AG10803 (cell line): Measurements from ENCODE around the gene ACOT8.

Experiments used
- DNase-seq: peaks from one replicate; pipeline ENCODE4 v3.0.0; 2010; ENCODE audit warnings: low read depth
- H3K4me3 ChIP-seq: 2 replicates; pipeline ENCODE4 v1.5.1; 2011; ENCODE audit warnings: mild to moderate bottlenecking, low read length, control low read depth
- CTCF ChIP-seq: conservative IDR thresholded peaks from 2 replicates; pipeline ENCODE4 v1.5.1; 2011; ENCODE audit warnings: mild to moderate bottlenecking, low read length, control low read depth, inconsistent platforms

The ACOT8 gene

DNA sequence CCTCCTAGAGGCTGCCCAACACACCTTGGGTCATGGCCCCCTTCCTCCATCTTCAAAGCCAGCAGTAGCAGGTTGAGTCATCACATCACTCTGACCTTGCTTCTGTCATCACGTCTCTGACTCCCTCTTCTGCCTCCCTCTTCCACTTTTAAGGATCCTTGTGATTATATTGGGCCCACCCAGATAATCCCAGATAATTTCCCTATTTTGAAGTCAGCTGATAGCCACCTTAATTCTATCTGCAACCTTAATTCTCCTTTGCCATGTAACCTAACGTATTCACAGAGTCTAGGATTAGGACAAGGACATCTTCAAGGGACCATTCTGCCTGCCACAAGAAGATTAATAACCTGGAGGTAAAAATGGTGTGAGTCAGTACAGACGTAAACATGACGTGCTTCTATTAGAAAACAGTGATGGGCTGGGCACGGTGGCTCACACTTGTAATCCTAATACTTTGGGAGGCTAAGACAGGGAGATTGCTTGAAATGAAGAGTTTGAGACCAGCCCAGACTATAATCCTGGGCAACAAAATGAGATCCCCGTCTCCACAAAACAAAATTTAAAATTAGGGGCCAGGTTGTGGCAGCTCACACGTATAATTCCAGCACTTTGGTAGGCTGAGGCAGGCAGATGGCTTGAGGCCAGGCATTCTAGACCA, 3.5 kb upstream of the ACOT8 start:
- TF ChIP-seq CTCF, result no peak
- H3K4me3 ChIP-seq, result no peak overlapping the region
- no peak for DNase-seq

GRCh38 chr20:45859916-45860315, 2.7 kb upstream of the ACOT8 start:
- DNase-seq, result no peak
- TF ChIP-seq CTCF, result no peak
- H3K4me3 ChIP-seq, result no peak overlapping the region

DNA sequence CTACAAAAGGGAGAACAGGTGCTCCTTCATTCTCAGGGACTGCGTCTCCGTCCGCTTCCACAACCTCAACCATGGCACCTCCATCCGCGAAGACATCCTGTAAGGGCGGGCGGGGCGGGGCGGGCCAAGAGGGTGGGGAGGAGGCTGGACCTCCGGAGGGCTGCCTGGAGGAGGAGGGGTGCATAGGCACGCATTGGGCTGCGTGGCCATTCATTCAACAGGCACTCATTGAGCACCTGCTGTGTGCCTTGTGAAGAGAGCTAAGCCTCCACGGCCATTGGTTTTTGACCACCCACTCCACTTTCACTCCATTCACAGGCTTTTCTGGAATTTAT, 657 bp upstream of the ACOT8 start:
- TF ChIP-seq CTCF, result no peak
- DNase-seq, result no peak
- H3K4me3 ChIP-seq, result peak overlapping the region; percentile 92

DNA sequence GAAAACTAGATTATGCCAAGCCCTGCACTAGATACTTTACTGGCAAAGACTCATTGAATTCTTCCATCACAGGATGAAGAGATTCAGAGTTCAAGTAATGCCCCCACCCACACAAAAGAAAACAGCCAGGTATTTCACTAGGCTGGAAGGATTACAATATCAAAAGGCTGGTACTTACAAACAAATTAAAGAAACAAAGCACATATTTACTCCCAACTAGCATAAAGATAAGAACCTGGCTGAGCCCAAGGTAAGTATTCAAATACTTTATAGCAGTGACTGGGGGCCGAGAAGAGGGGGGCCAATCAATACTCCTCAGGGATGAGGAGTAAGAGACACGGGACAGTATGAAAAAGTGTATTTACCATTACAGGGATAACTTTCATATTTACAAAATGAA, 3.7 kb downstream of the ACOT8 start:
- no peak overlapping the region for H3K4me3 ChIP-seq
- TF ChIP-seq CTCF, result no peak
- no peak for DNase-seq

DNA sequence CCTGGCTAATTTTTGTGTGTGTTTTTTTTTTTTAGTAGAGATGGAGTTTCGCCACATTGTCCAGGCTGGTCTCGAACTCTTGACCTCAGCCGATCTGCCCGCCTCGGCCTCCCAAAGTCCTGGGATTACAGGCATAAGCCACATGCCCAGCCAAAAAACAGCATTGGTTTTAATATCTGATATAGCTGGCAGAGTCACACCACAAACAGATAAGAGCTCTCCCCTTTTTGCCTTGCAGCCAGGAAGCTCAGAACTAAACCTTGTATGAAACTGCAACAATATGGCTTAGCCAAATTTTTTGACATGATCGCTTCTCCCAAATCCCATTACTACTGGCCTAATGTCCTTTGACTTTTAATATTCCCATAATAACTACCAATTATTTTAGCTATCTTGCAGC, 4.9 kb downstream of the ACOT8 start:
- DNase-seq, result no peak
- H3K4me3 ChIP-seq, result no peak overlapping the region
- no peak for TF ChIP-seq CTCF

DNA sequence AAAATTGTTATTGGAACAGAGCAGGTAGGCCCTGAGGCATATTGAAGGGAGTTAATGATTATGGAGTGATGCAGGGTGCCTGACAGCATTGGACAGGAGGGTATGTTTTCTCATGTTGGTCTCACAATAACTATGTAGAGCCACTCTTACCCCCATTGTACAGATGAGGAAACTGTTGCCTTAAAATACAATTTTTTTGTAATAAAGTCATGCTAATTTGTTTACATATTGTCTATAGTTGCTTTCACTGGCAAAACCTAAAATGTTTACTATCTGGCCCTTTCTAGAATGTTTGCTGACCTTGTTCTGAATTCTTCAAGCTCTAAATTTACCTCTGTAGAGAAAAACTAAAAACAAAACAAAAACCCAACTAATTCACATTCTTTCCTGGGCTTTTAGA, 5.7 kb downstream of the ACOT8 start:
- no peak overlapping the region for H3K4me3 ChIP-seq
- TF ChIP-seq CTCF, result no peak
- DNase-seq, result no peak

DNA sequence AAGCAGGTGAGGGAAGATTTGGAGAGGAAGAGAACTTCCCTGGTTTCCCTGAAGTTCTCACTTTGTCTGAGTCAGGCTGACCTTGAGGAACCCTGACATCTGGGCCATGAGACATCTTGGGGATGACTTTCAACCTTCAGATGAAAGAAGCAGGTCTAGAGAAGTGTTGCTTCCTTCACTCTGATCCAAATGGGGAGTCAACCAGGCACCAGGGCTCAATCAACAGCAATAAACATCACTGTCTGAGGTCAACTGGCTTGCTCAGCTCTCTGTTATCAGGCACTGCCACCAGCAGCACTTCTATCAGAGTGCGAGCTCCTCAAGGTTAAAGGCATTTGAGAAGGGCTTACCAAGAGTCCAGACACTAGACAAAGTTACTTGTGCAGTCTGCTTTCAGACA, 6.3 kb downstream of the ACOT8 start:
- no peak for TF ChIP-seq CTCF
- H3K4me3 ChIP-seq, result no peak overlapping the region
- DNase-seq, result no peak
